DOHH2 (cell line): ENCODE results near the gene BNC1.

Experiments
- H3F3A ChIP-seq: fragments of 200-600 bp; sonication (generic), shearing (Covaris generic); 2 replicates; pipeline ENCODE4 v1.6.0; 2016; ENCODE audit warnings: antibody characterized with exemption, mild to moderate bottlenecking; ENCODE audit not compliant: control insufficient read depth, insufficient read depth
- H3K27ac ChIP-seq: fragments of 200-600 bp; sonication (generic); 2 replicates; pipeline ENCODE4 v1.5.1; 2014; ENCODE audit warnings: low read depth, mild to moderate bottlenecking, low read length, moderate library complexity
- H3K27me3 ChIP-seq: fragments of 200-600 bp; sonication (generic); 2 replicates; pipeline ENCODE4 v1.6.1; 2014; ENCODE audit warnings: mild to moderate bottlenecking, low read length, mixed read lengths; ENCODE audit not compliant: control insufficient read depth
- H3K36me3 ChIP-seq: fragments of 200-600 bp; sonication (generic); 2 replicates; pipeline ENCODE4 v1.6.1; 2014; ENCODE audit warnings: mild to moderate bottlenecking, low read length, moderate library complexity, mixed read lengths; ENCODE audit not compliant: control insufficient read depth
- H3K4me1 ChIP-seq: fragments of 200-600 bp; sonication (generic); 2 replicates; pipeline ENCODE4 v1.6.1; 2014; ENCODE audit warnings: mild to moderate bottlenecking, low read length, mixed read lengths; ENCODE audit not compliant: control insufficient read depth
- H3K4me2 ChIP-seq: fragments of 200-600 bp; sonication (generic); 2 replicates; pipeline ENCODE4 v1.6.0; 2014; ENCODE audit warnings: mild to moderate bottlenecking, low read length, moderate library complexity
- H3K4me3 ChIP-seq: fragments of 200-600 bp; sonication (generic); 2 replicates; pipeline ENCODE4 v1.5.1; 2014; ENCODE audit warnings: mild to moderate bottlenecking, low read length, mixed read lengths
- H3K79me2 ChIP-seq: fragments of 200-600 bp; sonication (generic); 2 replicates; pipeline ENCODE4 v1.6.1; 2014; ENCODE audit warnings: mild to moderate bottlenecking, low read length, mixed read lengths; ENCODE audit not compliant: control insufficient read depth
- H3K9me2 ChIP-seq: fragments of 200-600 bp; sonication (generic); replicated peaks from 2 replicates; pipeline ENCODE4 v1.6.1; 2014; ENCODE audit warnings: mild to moderate bottlenecking, low read length, mixed read lengths; ENCODE audit not compliant: control insufficient read depth
- H3K9me3 ChIP-seq: fragments of 200-600 bp; sonication (generic); 2 replicates; pipeline ENCODE4 v1.6.1; 2014; ENCODE audit warnings: antibody characterized with exemption, low read length, mixed read lengths; ENCODE audit not compliant: control insufficient read depth, insufficient read depth
- H4K20me1 ChIP-seq: fragments of 200-600 bp; sonication (generic); 2 replicates; pipeline ENCODE4 v1.6.0; 2014; ENCODE audit warnings: low read depth, mild to moderate bottlenecking, antibody characterized with exemption, low read length, moderate library complexity; ENCODE audit not compliant: control insufficient read depth, insufficient read depth
- EZH2phosphoT487 ChIP-seq: fragments of 200-600 bp; sonication (generic); IDR thresholded peaks from 2 replicates; pipeline ENCODE4 v1.6.1; 2017; ENCODE audit warnings: borderline replicate concordance, mild to moderate bottlenecking, antibody characterized with exemption, low read length, moderate library complexity, mixed read lengths
- TF ChIP-seq, protein P1 (sequence below): fragments of 200-600 bp; sonication (generic); IDR thresholded peaks from one replicate; pipeline ENCODE4 v1.5.1; 2014; ENCODE audit warnings: antibody characterized with exemption, mild to moderate bottlenecking, low read depth, low read length; ENCODE audit not compliant: poor library complexity, severe bottlenecking

The BNC1 gene

DNA sequence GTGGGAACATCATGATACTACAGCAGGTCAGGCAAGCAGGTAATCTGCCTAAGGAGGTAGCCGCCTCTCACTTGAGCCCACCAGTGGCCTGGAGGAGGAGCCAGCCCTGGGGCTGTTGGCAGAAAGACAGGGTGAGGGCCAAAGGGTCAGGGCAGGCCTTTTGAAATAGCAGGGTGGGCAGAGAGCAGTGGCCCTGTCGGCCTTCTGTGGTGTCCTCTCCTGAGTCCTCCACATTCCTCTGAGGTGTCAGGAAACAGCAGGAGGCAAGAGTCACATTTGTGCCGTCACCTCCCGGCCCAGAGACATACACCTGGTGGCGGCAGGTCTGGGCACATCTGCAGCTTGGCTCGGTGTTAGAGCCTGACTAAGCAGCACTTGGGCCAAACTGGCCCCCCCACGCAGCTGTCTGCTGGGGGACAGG is 3.9 kb upstream of the BNC1 start:
- no peak for TF ChIP-seq EZH2phosphoT487
- Histone ChIP-seq H3K27ac (no peak overlapping the region), H3K27me3 (no peaks in the 10 kb centered on the region), H3K4me1 (no peaks in the 10 kb centered on the region), H3K79me2 (no peaks in the 10 kb centered on the region), H3K9me2 (no peaks in the 10 kb centered on the region), H4K20me1 (no peaks in the 10 kb centered on the region), H3K9me3 (no peaks in the 10 kb centered on the region; the same call in 1 of the 2 replicates), H3K4me2 (no peak overlapping the region), H3K4me3 (no peak overlapping the region), H3F3A (no peaks in the 10 kb centered on the region), H3K36me3 (no peaks in the 10 kb centered on the region)

DNA sequence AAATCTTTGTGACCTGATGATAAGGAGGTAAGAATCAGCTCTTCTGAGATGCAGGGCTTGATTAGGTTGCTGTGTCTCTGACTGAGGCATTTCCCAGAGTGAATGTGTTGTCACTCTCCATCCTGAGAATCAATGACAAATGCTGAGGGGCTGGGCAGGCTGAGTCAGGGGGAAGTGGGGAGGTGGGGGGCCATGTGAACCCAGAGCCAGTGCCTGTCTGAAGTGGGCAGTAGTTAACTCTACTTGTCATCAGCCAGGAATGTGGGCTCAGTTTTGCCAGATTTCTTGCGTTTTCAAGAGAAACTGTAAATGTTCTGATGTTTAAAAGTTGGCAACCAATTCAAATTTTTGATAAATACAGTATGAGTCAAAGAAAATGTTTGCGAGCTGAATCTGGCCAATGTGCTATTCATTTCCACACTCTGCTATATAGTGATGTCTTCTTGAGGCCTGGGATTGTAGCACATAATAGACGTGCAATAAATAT is 3.1 kb upstream of the BNC1 start:
- Histone ChIP-seq H3K36me3 (no peaks in the 10 kb centered on the region), H3K9me2 (no peaks in the 10 kb centered on the region), H4K20me1 (no peaks in the 10 kb centered on the region), H3K9me3 (no peaks in the 10 kb centered on the region; the same call in 1 of the 2 replicates), H3K27ac (no peak overlapping the region), H3F3A (no peaks in the 10 kb centered on the region), H3K4me1 (no peaks in the 10 kb centered on the region), H3K79me2 (no peaks in the 10 kb centered on the region), H3K4me2 (no peak overlapping the region), H3K27me3 (no peaks in the 10 kb centered on the region), H3K4me3 (no peak overlapping the region)
- TF ChIP-seq EZH2phosphoT487 = no peak
- TF ChIP-seq, protein P1, sequence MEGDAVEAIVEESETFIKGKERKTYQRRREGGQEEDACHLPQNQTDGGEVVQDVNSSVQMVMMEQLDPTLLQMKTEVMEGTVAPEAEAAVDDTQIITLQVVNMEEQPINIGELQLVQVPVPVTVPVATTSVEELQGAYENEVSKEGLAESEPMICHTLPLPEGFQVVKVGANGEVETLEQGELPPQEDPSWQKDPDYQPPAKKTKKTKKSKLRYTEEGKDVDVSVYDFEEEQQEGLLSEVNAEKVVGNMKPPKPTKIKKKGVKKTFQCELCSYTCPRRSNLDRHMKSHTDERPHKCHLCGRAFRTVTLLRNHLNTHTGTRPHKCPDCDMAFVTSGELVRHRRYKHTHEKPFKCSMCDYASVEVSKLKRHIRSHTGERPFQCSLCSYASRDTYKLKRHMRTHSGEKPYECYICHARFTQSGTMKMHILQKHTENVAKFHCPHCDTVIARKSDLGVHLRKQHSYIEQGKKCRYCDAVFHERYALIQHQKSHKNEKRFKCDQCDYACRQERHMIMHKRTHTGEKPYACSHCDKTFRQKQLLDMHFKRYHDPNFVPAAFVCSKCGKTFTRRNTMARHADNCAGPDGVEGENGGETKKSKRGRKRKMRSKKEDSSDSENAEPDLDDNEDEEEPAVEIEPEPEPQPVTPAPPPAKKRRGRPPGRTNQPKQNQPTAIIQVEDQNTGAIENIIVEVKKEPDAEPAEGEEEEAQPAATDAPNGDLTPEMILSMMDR = no peak

DNA sequence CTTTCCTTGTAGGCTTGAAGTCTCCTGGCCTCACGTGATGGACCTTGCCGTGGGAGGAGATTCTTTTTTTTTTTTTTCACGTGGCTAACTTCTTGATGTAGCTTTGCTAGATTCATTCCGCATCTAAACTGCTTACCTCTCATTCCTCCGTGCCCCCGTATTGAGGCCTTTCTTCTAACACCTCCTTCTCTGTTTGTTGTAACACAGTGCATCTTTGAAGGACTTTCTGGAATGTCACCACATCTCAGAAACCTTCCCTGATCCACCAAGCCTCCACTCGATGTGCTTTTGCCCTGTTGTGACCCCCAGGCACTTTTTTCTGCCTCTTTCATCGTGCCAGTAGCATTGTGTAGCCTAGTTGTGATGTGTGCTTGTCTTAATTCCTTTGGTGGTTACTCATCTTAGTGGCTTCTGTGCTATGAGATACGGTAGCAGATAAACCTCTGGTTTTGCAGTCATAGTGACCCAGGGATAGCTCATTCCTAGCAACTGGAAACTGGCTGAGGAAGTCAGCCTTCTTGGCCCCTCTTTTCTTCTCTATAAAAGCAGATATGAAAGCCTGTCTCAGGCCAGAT is 1.6 kb upstream of the BNC1 start:
- H3K36me3 ChIP-seq = no peaks in the 10 kb centered on the region
- H3K27ac ChIP-seq = no peak overlapping the region
- no peak overlapping the region for H3K4me3 ChIP-seq
- no peaks in the 10 kb centered on the region for H3K9me2 ChIP-seq
- H3F3A ChIP-seq = no peaks in the 10 kb centered on the region
- no peaks in the 10 kb centered on the region for H4K20me1 ChIP-seq
- H3K4me2 ChIP-seq = no peak overlapping the region
- TF ChIP-seq EZH2phosphoT487 = no peak
- TF ChIP-seq, protein P1 = no peak
- H3K79me2 ChIP-seq = no peaks in the 10 kb centered on the region
- H3K4me1 ChIP-seq = no peaks in the 10 kb centered on the region
- H3K9me3 ChIP-seq = no peaks in the 10 kb centered on the region; the same call in 1 of the 2 replicates
- H3K27me3 ChIP-seq = no peaks in the 10 kb centered on the region

- H3K36me3 ChIP-seq = no peaks in the 10 kb centered on the region
- no peak for TF ChIP-seq EZH2phosphoT487
- TF ChIP-seq, protein P1 = no peak
- H3K27me3 ChIP-seq = no peaks in the 10 kb centered on the region
- H3K9me2 ChIP-seq = no peaks in the 10 kb centered on the region
- no peaks in the 10 kb centered on the region for H3F3A ChIP-seq
- H3K79me2 ChIP-seq = no peaks in the 10 kb centered on the region
- H3K27ac ChIP-seq = no peak overlapping the region
- H3K4me1 ChIP-seq = no peaks in the 10 kb centered on the region
- H3K4me3 ChIP-seq = no peak overlapping the region
- no peaks in the 10 kb centered on the region; the same call in 1 of the 2 replicates for H3K9me3 ChIP-seq
- H3K4me2 ChIP-seq = no peak overlapping the region
- H4K20me1 ChIP-seq = no peaks in the 10 kb centered on the region
These were observed 967 bp upstream of the BNC1 start for GRCh38 chr15:83285284-83285978.
